PFSK-1 (cell line): Measurements from ENCODE around the gene RBPJL.

ENCODE experiments used
- FOXP2 ChIP-seq: optimal IDR thresholded peaks from 2 replicates; pipeline ENCODE3; 2011; ENCODE audit warnings: borderline replicate concordance, control low read depth, inconsistent platforms; ENCODE audit not compliant: insufficient read depth; ENCODE audit errors: extremely low read length, extremely low read depth
- POLR2AphosphoS5 ChIP-seq: IDR thresholded peaks from 2 replicates; pipeline ENCODE4 v1.6.1; 2012; ENCODE audit warnings: low read depth, mild to moderate bottlenecking, control low read depth, low read length, moderate library complexity
- REST ChIP-seq, 2 experiments: IDR thresholded peaks; 2 replicates each; pipeline versions ENCODE4 v1.6.1 to v1.8.0; 2011 to 2012; ENCODE audit warnings: low read depth in 2 of 2, low read length in 2 of 2, control low read depth in 1 of 2, inconsistent platforms in 1 of 2, mild to moderate bottlenecking in 1 of 2, moderate library complexity in 1 of 2; ENCODE audit not compliant: insufficient read depth in 1 of 2
- SIN3A ChIP-seq: IDR thresholded peaks from 2 replicates; pipeline ENCODE4 v1.6.1; 2012; ENCODE audit warnings: mild to moderate bottlenecking, low read length, moderate library complexity, borderline replicate concordance; ENCODE audit not compliant: insufficient read depth
- TAF1 ChIP-seq: IDR thresholded peaks from 2 replicates; pipeline ENCODE4 v1.6.1; 2012; ENCODE audit warnings: low read length, control low read depth, borderline replicate concordance; ENCODE audit not compliant: insufficient read depth

The RBPJL gene

GRCh38 chr20:45312241-45312640, 5.6 kb downstream of the RBPJL start:
- no peak for TF ChIP-seq FOXP2
- TF ChIP-seq TAF1, result no peak
- TF ChIP-seq POLR2AphosphoS5, result no peak
- TF ChIP-seq SIN3A, result no peak
- no peak for TF ChIP-seq REST (IDR thresholded peaks at IDR 0.05; ENCODE audit: insufficient read depth in 1 of 2, low read depth in 2 of 2, low read length in 2 of 2)

GRCh38 chr20:45313065-45313695, 6.5 kb downstream of the RBPJL start:
- TF ChIP-seq POLR2AphosphoS5 (no peak), FOXP2 (no peak), SIN3A (no peak), TAF1 (no peak), REST (IDR thresholded peaks at IDR 0.05; ENCODE audit: insufficient read depth in 1 of 2, low read depth in 2 of 2, low read length in 2 of 2) (no peak)

- no peak for TF ChIP-seq REST (IDR thresholded peaks at IDR 0.05; ENCODE audit: insufficient read depth in 1 of 2, low read depth in 2 of 2, low read length in 2 of 2)
- TF ChIP-seq FOXP2, result no peak
- no peak for TF ChIP-seq TAF1
- no peak for TF ChIP-seq SIN3A
- no peak for TF ChIP-seq POLR2AphosphoS5
Observed at GRCh38 chr20:45313943-45314342, 7.3 kb downstream of the RBPJL start.

- no peak for TF ChIP-seq POLR2AphosphoS5
- TF ChIP-seq REST (IDR thresholded peaks at IDR 0.05; ENCODE audit: insufficient read depth in 1 of 2, low read depth in 2 of 2, low read length in 2 of 2), result no peak
- TF ChIP-seq SIN3A, result no peak
- TF ChIP-seq TAF1, result no peak
- no peak for TF ChIP-seq FOXP2
Observed at GRCh38 chr20:45315672-45316071, 9.0 kb downstream of the RBPJL start.
